GM19397 (cell line): ENCODE data around the gene CDC42.
"Not testable (repeated sequence)": the region's sequence is repeated elsewhere in the genome, so short reads cannot be mapped to it uniquely, and the experiment has no call there.

ENCODE experiments used
- ATAC-seq: cut with Tn5 transposase; IDR thresholded peaks from one replicate; pipeline ENCODE4 v1.9.1; 2021; ENCODE audit warnings: mild to moderate bottlenecking, moderate library complexity; ENCODE audit not compliant: unreplicated experiment

Gene CDC42

GRCh38 chr1:22074803-22075202, 22.3 kb downstream of the CDC42 start:
- ATAC-seq, result no peak

DNA sequence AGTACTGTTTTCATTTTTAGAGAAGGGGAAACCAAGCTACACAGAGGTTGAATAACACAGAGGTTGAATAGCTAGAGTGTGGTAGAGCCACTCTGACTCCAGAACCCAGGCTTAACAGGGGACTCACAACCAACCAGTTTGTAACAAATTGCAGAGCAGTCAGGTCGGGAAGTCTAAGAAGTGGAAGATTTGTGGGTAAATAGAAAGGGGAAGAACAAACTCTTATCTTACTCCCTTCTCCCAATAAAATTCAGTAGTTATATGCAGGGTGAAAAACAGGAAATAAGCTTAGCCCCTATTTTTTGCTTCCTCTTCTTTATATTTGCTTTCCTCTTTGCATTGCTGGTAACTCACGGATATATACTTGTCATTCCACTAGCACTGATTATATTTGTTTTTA, 23.2 kb downstream of the CDC42 start:
- no peak for ATAC-seq

- ATAC-seq, result no peak
These were observed 23.8 kb downstream of the CDC42 start for GRCh38 chr1:22076346-22076745.

- ATAC-seq, result no peak
These were observed 25.2 kb downstream of the CDC42 start for GRCh38 chr1:22077728-22078127.

DNA sequence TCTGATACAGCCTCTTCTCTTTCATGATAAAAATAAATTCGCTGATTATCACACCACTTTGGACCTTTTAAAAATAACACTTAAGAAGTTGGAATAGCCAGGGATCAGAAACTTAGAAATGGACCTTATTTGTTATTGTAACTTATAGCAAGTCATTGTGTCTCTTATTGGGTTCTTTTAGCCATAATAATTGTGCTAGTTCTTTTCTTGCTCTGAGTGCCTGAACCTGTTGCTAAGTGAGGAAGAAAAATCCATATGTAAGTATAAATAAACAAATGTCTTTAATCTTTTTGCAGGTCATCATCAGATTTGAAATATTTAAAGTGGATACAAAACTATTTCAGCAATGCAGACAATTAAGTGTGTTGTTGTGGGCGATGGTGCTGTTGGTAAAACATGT, 25.6 kb downstream of the CDC42 start:
- ATAC-seq, result no peak

GRCh38 chr1:22080191-22080590, 27.7 kb downstream of the CDC42 start:
- no peak for ATAC-seq

GRCh38 chr1:22088331-22088730, 35.8 kb downstream of the CDC42 start:
- ATAC-seq, result no peak

DNA sequence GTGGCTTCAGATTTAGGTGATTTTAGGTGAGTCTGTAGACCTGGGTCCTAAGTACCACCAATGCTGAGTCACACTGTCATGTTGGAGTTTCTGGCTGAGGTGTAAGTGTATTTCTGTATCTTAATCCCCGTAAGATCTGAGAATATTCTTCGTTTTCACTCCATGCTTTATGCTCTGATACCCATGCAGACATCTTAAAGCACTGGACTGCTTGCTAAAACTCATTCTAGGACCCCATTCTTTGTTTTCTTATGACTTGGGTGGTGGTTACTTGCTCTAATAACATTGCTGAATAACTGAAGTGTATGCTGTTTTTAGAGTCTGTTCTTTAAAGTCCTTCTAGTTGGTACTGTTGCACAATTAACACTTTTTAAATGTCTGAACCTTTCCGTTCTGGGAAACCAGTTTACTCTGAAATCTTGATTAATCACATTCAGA, 36.6 kb downstream of the CDC42 start:
- ATAC-seq, result no peak

- ATAC-seq, result no peak
These were observed 37.3 kb downstream of the CDC42 start for GRCh38 chr1:22089787-22090186.

- no peak for ATAC-seq
These were observed 38.4 kb downstream of the CDC42 start for GRCh38 chr1:22090867-22091266.

DNA sequence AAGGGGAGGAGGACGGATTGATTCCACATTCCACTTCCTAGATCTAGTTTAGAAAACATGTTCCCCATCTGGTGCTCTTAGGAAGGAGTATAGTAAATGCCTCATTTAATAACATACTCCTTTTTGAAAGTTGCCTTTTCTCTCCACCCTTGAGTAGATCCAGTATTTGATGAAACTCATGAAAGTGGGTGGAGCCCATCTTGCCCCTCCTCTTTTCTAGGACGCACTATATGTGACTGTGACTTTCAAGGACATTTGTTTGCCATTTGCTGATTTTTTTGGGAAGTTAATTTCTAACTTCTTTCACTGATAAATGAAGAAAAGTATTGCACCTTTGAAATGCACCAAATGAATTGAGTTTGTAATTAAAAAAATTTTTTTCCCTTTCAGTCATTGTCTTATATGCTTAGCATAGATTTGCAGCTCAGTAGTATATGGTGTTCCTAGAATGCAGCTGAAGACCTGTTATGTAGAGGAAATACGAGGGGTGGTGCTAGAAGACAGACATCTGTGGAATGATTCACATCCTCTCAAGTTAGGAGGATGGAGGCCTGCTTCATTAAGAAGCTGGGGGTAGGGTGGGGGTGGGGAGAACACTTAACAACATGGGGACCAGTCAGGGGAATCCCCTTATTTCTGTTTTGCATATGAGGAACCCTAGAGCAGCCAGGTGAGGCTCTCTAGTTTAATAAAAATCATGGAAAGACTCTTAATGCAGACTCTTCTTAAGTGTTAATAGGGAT, 39.7 kb downstream of the CDC42 start:
- not testable (repeated sequence) for ATAC-seq

DNA sequence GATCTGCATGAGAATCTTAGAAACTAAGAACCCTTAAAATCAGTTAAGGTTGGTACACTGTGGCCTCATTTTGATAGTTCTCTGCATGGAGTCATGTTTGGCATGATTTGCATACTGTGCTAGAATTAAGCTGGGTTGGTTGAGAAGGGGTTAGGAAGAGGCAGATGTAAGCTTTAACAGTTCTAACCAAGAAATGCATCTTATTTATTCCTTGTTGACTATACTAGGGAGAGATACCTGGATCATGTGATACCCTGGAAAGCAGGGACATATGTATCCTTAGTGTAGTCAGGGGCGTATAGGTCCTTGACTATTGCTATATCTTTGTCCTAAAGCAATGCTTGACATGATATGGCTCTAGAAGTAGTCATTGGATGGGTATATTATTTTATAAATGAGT, 41.0 kb downstream of the CDC42 start:
- ATAC-seq, result no peak

GRCh38 chr1:22096036-22096435, 43.5 kb downstream of the CDC42 start:
- ATAC-seq, result no peak

DNA sequence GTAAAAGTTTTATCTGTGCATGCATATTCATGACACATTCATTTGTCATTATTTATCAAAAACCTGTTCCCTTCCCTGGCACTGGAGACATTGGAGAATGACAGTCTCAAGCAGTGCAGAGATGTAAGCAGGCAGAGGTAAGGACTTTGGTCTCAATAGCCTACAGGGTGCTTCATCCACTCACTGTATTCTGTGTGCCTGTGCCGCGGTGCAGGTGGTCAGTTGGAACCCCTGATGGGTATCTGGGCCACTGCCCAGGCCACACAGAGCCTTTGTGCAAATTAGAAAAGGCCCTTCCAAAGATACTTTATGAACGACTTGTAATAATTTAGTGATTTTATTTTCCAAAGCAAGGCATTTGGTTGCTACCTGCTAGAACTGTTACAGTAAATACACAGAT, 44.0 kb downstream of the CDC42 start:
- no peak for ATAC-seq

- no peak for ATAC-seq
These were observed 46.2 kb downstream of the CDC42 start for GRCh38 chr1:22098752-22099151.

- no peak for ATAC-seq
These were observed 47.7 kb downstream of the CDC42 start for GRCh38 chr1:22100168-22100567.

- no peak for ATAC-seq
These were observed 48.7 kb downstream of the CDC42 start for GRCh38 chr1:22101199-22101598.

DNA sequence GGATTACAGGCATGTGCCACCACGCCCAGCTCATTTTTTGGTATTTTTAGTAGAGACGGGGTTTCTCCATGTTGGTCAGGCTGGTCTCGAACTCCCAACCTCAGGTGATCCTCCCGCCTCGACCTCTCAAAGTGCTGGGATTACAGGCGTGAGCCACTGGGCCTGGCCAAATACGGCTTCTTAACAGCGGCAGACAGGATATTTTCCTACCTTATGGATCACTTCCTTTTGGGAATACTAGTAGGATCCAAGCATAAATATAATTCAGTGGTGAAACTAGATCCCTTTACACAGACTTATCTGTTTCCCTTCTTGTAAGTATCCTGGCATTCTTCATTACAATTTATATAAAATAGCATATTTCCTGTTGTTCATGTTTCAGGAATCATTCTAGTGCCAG, 49.5 kb downstream of the CDC42 start:
- ATAC-seq, result no peak

GRCh38 chr1:22102746-22103145, 50.2 kb downstream of the CDC42 start:
- no peak for ATAC-seq

GRCh38 chr1:22104094-22104493, 51.6 kb downstream of the CDC42 start:
- ATAC-seq, result no peak

DNA sequence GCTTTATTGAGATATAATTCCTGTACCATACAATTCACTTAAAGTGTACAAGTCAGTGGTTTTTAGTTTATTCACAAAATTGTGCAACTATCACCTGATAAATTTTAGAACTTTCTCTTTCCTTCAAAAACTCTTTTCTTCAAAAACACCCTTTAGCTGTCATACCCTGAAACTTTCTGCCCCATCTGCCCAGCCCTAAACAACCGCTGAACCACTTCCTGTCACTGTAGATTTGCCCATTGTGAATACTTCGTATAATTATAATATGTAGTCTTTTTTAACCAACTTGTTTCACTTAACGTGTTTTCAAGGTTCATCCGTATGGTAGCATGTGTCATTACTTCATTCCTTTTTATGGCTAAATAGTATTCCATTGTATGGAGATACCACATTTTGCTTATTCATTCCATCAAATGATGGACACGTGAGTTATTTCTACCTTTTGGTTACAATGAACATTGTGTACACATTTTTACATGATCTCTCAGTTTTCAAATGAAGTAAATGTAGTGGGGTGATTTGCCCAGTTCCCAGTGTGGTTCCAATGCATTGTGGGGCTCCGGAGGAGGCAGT, 52.4 kb downstream of the CDC42 start:
- ATAC-seq, result no peak

GRCh38 chr1:22105611-22106207, 53.2 kb downstream of the CDC42 start:
- no peak for ATAC-seq
